ENCODE measurements around the gene MOG.
A peak's percentile ranks its signal among the peaks of the same experiment; 100 is the strongest.

Gene MOG

DNA sequence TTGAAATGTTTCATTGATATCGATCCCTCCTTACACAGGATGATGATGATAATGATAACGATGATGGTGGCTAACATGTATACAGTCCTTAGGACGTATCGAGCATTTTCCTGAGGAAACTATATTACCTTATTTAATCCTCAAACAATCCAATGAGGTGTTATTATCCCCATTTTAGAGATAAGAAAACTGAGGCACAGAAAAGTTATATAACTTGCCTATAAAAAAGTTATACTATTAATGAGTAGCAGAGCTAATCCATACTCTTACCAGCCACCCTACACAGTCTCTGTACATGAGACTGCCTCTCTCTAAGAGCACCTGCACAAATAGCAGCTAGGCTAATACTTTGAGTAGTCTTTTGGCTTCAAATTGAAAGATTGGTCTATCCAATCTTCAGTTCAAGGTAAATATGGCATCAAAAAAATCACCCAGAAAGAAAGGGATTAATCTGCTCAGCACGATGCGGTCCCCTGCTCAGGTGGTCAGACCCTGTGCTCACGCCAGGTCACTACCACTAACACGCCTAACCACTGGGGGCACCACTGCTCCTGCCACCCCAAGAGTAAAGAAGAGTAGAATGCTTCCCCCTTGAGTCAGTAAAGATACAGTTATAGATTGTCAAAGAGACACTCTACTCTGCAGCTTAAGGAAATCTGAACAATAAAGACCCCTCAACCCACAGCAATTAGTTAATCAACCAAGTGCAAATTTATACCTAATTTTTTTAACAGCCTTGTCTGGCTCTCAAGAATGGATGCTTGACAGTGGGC is 38.9 kb upstream of the MOG start:
- Histone ChIP-seq H3K18ac (ENCODE audit: low read length) (no peak overlapping the region), H3K14ac (ENCODE audit: low read length) (no peak overlapping the region), H3K27ac (ENCODE audit: low read depth, low read length) (no peak overlapping the region), H3K4me2 (ENCODE audit: low read length) (no peak overlapping the region), H3K79me2 (ENCODE audit: control insufficient read depth, insufficient read depth, low read length, poor library complexity) (no peaks in the 10 kb centered on the region), H3K9me3 (ENCODE audit: insufficient read depth, low read depth, low read length) (no peaks in the 10 kb centered on the region), H3K4ac (ENCODE audit: low read depth, low read length) (no peak overlapping the region), H3K4me3 (ENCODE audit: low read depth, low read length) (no peak overlapping the region), H2BK12ac (ENCODE audit: low read length) (no peak overlapping the region), H3K4me1 (ENCODE audit: control insufficient read depth in 1 of 2, insufficient read depth in 2 of 2, low read length in 2 of 2) (no peaks in the 10 kb centered on the region), H2AK5ac (ENCODE audit: low read length) (no peak overlapping the region), H2BK5ac (ENCODE audit: low read depth, low read length, poor library complexity) (no peak overlapping the region), H4K8ac (ENCODE audit: low read depth, low read length) (no peak overlapping the region), H3K36me3 (ENCODE audit: control insufficient read depth in 1 of 2, insufficient read depth in 2 of 2, low read length in 2 of 2) (peaks cover 21 to 30% of the 10 kb centered on the region in 2 experiments), H3K9ac (ENCODE audit: low read length) (no peak overlapping the region), H3K23ac (ENCODE audit: low read length) (no peak overlapping the region), H3K27me3 (ENCODE audit: insufficient read depth, low read length) (no peaks in the 10 kb centered on the region), H3K79me1 (ENCODE audit: low read length) (no peaks in the 10 kb centered on the region), H4K91ac (ENCODE audit: low read depth, low read length) (no peak overlapping the region), H2BK120ac (ENCODE audit: insufficient read depth, low read length, poor library complexity) (no peak overlapping the region), H4K12ac (ENCODE audit: low read depth, low read length) (no peak overlapping the region), H2AFZ (ENCODE audit: insufficient read depth, low read length, poor library complexity) (no peak overlapping the region)
- WGBS (ENCODE audit: extremely low coverage, insufficient coverage, insufficient read length): no CpG with 5 or more reads among the region's 8 CpGs
- DNase-seq: no peak

DNA sequence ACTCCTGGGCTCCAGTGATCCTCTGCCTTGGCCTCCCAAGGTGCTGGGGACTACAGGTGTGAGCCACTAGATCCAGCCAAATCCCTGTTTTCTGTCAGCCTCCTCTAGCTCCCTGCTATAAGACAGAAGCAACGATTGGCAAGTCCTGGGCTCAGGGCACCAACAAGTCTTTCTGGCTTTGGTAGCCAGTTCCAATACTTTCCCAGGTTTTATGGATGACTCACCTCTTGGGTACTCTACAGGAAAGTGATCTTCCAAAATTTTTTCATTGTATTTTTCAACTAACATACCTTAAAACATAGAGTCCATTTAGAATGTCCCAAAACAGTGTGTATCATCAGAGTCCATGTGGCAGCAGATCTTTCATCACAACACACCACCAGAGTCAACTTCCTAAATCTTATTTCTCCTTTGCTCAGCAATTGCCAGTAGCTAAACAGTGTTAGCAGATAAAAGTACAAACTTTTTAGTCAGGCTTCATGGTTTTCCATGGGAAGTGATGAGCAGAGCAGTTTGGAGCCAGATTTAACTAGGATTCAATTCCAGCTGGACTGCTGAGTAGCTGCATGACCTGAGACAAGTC is 37.2 kb upstream of the MOG start:
- H2BK120ac ChIP-seq (ENCODE audit: insufficient read depth, low read length, poor library complexity): no peak overlapping the region
- H4K12ac ChIP-seq (ENCODE audit: low read depth, low read length): no peak overlapping the region
- no peaks in the 10 kb centered on the region for H3K9me3 ChIP-seq (ENCODE audit: insufficient read depth, low read depth, low read length)
- no peak overlapping the region for H3K27ac ChIP-seq (ENCODE audit: low read depth, low read length)
- no peak overlapping the region for H2AFZ ChIP-seq (ENCODE audit: insufficient read depth, low read length, poor library complexity)
- no peak overlapping the region for H2BK5ac ChIP-seq (ENCODE audit: low read depth, low read length, poor library complexity)
- peaks cover 25 to 35% of the 10 kb centered on the region in 2 experiments for H3K36me3 ChIP-seq (ENCODE audit: control insufficient read depth in 1 of 2, insufficient read depth in 2 of 2, low read length in 2 of 2)
- H3K23ac ChIP-seq (ENCODE audit: low read length): no peak overlapping the region
- H3K79me2 ChIP-seq (ENCODE audit: control insufficient read depth, insufficient read depth, low read length, poor library complexity): no peaks in the 10 kb centered on the region
- H3K4me2 ChIP-seq (ENCODE audit: low read length): no peak overlapping the region
- H3K4ac ChIP-seq (ENCODE audit: low read depth, low read length): no peak overlapping the region
- H4K8ac ChIP-seq (ENCODE audit: low read depth, low read length): no peak overlapping the region
- H3K9ac ChIP-seq (ENCODE audit: low read length): peak overlapping the region; percentile 36
- no peaks in the 10 kb centered on the region for H3K79me1 ChIP-seq (ENCODE audit: low read length)
- DNase-seq: no peak
- no peak overlapping the region for H2AK5ac ChIP-seq (ENCODE audit: low read length)
- no peak overlapping the region for H3K18ac ChIP-seq (ENCODE audit: low read length)
- no peaks in the 10 kb centered on the region for H3K27me3 ChIP-seq (ENCODE audit: insufficient read depth, low read length)
- no peaks in the 10 kb centered on the region for H3K4me1 ChIP-seq (ENCODE audit: control insufficient read depth in 1 of 2, insufficient read depth in 2 of 2, low read length in 2 of 2)
- WGBS (ENCODE audit: extremely low coverage, insufficient coverage, insufficient read length): no CpG with 5 or more reads among the region's 1 CpG
- H4K91ac ChIP-seq (ENCODE audit: low read depth, low read length): no peak overlapping the region
- no peak overlapping the region for H2BK12ac ChIP-seq (ENCODE audit: low read length)
- H3K4me3 ChIP-seq (ENCODE audit: low read depth, low read length): no peak overlapping the region
- no peak overlapping the region for H3K14ac ChIP-seq (ENCODE audit: low read length)

DNA sequence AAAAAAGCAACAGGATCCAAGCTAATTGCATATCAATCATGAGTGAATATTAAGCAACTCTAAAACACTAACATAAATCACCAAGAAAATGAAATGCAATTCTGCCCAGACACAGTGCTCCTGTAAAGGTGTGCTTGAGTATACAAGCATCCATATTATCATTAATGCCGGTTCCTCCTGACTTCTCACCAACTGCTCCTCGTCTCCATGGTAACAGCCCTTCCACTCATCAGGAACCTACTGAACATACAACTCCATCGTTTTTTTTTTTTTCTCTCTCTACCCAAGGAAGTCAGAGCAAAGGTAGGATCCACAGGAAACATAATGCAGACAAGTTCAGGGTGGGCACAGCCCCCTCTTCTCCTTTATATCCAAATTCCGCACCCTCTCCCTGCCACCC is 36.3 kb upstream of the MOG start:
- H2BK120ac ChIP-seq (ENCODE audit: insufficient read depth, low read length, poor library complexity): no peak overlapping the region
- no peaks in the 10 kb centered on the region for H3K9me3 ChIP-seq (ENCODE audit: insufficient read depth, low read depth, low read length)
- H3K4me1 ChIP-seq (ENCODE audit: control insufficient read depth in 1 of 2, insufficient read depth in 2 of 2, low read length in 2 of 2): peaks cover 0 to 2% of the 10 kb centered on the region in 2 experiments
- no peak overlapping the region for H3K4me3 ChIP-seq (ENCODE audit: low read depth, low read length)
- H3K4ac ChIP-seq (ENCODE audit: low read depth, low read length): no peak overlapping the region
- no peak overlapping the region for H2BK5ac ChIP-seq (ENCODE audit: low read depth, low read length, poor library complexity)
- no peak overlapping the region for H4K8ac ChIP-seq (ENCODE audit: low read depth, low read length)
- H3K18ac ChIP-seq (ENCODE audit: low read length): no peak overlapping the region
- H2AK5ac ChIP-seq (ENCODE audit: low read length): no peak overlapping the region
- H3K9ac ChIP-seq (ENCODE audit: low read length): no peak overlapping the region
- H3K14ac ChIP-seq (ENCODE audit: low read length): no peak overlapping the region
- H4K91ac ChIP-seq (ENCODE audit: low read depth, low read length): no peak overlapping the region
- H3K36me3 ChIP-seq (ENCODE audit: control insufficient read depth in 1 of 2, insufficient read depth in 2 of 2, low read length in 2 of 2): peaks cover 23 to 35% of the 10 kb centered on the region in 2 experiments
- no peak overlapping the region for H2BK12ac ChIP-seq (ENCODE audit: low read length)
- no peak for DNase-seq
- H4K12ac ChIP-seq (ENCODE audit: low read depth, low read length): no peak overlapping the region
- no peak overlapping the region for H3K23ac ChIP-seq (ENCODE audit: low read length)
- no peak overlapping the region for H3K4me2 ChIP-seq (ENCODE audit: low read length)
- H3K79me2 ChIP-seq (ENCODE audit: control insufficient read depth, insufficient read depth, low read length, poor library complexity): no peaks in the 10 kb centered on the region
- H3K27ac ChIP-seq (ENCODE audit: low read depth, low read length): no peak overlapping the region
- no CpG with 5 or more reads among the region's 4 CpGs for WGBS (ENCODE audit: extremely low coverage, insufficient coverage, insufficient read length)
- H3K27me3 ChIP-seq (ENCODE audit: insufficient read depth, low read length): no peaks in the 10 kb centered on the region
- H3K79me1 ChIP-seq (ENCODE audit: low read length): no peaks in the 10 kb centered on the region
- H2AFZ ChIP-seq (ENCODE audit: insufficient read depth, low read length, poor library complexity): no peak overlapping the region

GRCh38 chr6:29624520-29624961 is 32.4 kb upstream of the MOG start:
- H3K4me2 ChIP-seq (ENCODE audit: low read length): no peak overlapping the region
- H3K79me1 ChIP-seq (ENCODE audit: low read length): peaks cover 2% of the 10 kb centered on the region
- H3K9me3 ChIP-seq (ENCODE audit: insufficient read depth, low read depth, low read length): no peaks in the 10 kb centered on the region
- no peak overlapping the region for H3K9ac ChIP-seq (ENCODE audit: low read length)
- peaks cover 3 to 6% of the 10 kb centered on the region in 2 experiments for H3K4me1 ChIP-seq (ENCODE audit: control insufficient read depth in 1 of 2, insufficient read depth in 2 of 2, low read length in 2 of 2)
- H2BK120ac ChIP-seq (ENCODE audit: insufficient read depth, low read length, poor library complexity): no peak overlapping the region
- no peak overlapping the region for H2BK12ac ChIP-seq (ENCODE audit: low read length)
- H3K36me3 ChIP-seq (ENCODE audit: control insufficient read depth in 1 of 2, insufficient read depth in 2 of 2, low read length in 2 of 2): peaks cover 18 to 26% of the 10 kb centered on the region in 2 experiments
- H3K79me2 ChIP-seq (ENCODE audit: control insufficient read depth, insufficient read depth, low read length, poor library complexity): peaks cover 2% of the 10 kb centered on the region
- H3K18ac ChIP-seq (ENCODE audit: low read length): no peak overlapping the region
- no peak overlapping the region for H2BK5ac ChIP-seq (ENCODE audit: low read depth, low read length, poor library complexity)
- no peak overlapping the region for H4K91ac ChIP-seq (ENCODE audit: low read depth, low read length)
- H2AK5ac ChIP-seq (ENCODE audit: low read length): no peak overlapping the region
- no peak overlapping the region for H3K4me3 ChIP-seq (ENCODE audit: low read depth, low read length)
- H3K14ac ChIP-seq (ENCODE audit: low read length): no peak overlapping the region
- WGBS (ENCODE audit: extremely low coverage, insufficient coverage, insufficient read length): no CpG with 5 or more reads among the region's 3 CpGs
- no peak overlapping the region for H3K23ac ChIP-seq (ENCODE audit: low read length)
- no peak for DNase-seq
- H4K8ac ChIP-seq (ENCODE audit: low read depth, low read length): no peak overlapping the region
- H3K4ac ChIP-seq (ENCODE audit: low read depth, low read length): no peak overlapping the region
- no peak overlapping the region for H3K27ac ChIP-seq (ENCODE audit: low read depth, low read length)
- H3K27me3 ChIP-seq (ENCODE audit: insufficient read depth, low read length): no peaks in the 10 kb centered on the region
- no peak overlapping the region for H4K12ac ChIP-seq (ENCODE audit: low read depth, low read length)
- H2AFZ ChIP-seq (ENCODE audit: insufficient read depth, low read length, poor library complexity): no peak overlapping the region
